AG10803 (cell line): ENCODE data around the gene TSPAN4.

Experiments
- DNase-seq: peaks from one replicate; pipeline ENCODE4 v3.0.0; 2010; ENCODE audit warnings: low read depth
- H3K4me3 ChIP-seq: 2 replicates; pipeline ENCODE4 v1.5.1; 2011; ENCODE audit warnings: mild to moderate bottlenecking, low read length, control low read depth
- CTCF ChIP-seq: conservative IDR thresholded peaks from 2 replicates; pipeline ENCODE4 v1.5.1; 2011; ENCODE audit warnings: mild to moderate bottlenecking, low read length, control low read depth, inconsistent platforms

TSPAN4 gene

GRCh38 chr11:826836-827145 lies 15.9 kb upstream of the TSPAN4 start:
- H3K4me3 ChIP-seq: no peak overlapping the region
- DNase-seq: no peak
- no peak for TF ChIP-seq CTCF

- H3K4me3 ChIP-seq: no peak overlapping the region
- no peak for TF ChIP-seq CTCF
- DNase-seq: no peak
Measured at GRCh38 chr11:827146-827896, 15.3 kb upstream of the TSPAN4 start.

GRCh38 chr11:827897-828192 lies 14.8 kb upstream of the TSPAN4 start, which contains the start of gene CRACR2B:
Gene CRACR2B (plus strand): TSS chr11:827919. CDS start chr11:828608, 689 bp downstream.
- TF ChIP-seq CTCF: no peak
- no peak within 1 kb of the TSS for H3K4me3 ChIP-seq
- DNase-seq: no peak

GRCh38 chr11:828506-829175 lies 14.0 kb upstream of the TSPAN4 start:
- DNase-seq: no peak
- no peak overlapping the region for H3K4me3 ChIP-seq
- TF ChIP-seq CTCF: no peak

- no peak for TF ChIP-seq CTCF
- no peak for DNase-seq
- H3K4me3 ChIP-seq: no peak overlapping the region
Measured at GRCh38 chr11:829176-829846, 13.3 kb upstream of the TSPAN4 start.

GRCh38 chr11:829847-830294 lies 12.8 kb upstream of the TSPAN4 start:
- H3K4me3 ChIP-seq: no peak overlapping the region; the same call in 1 of the 2 replicates
- no peak for DNase-seq
- no peak for TF ChIP-seq CTCF
